ENCODE data around the gene RMRP.
A peak's percentile ranks its signal among the peaks of the same experiment; 100 is the strongest.
"Not testable (repeated sequence)": the region's sequence is repeated elsewhere in the genome, so short reads cannot be mapped to it uniquely, and the experiment has no call there.

The RMRP gene

DNA sequence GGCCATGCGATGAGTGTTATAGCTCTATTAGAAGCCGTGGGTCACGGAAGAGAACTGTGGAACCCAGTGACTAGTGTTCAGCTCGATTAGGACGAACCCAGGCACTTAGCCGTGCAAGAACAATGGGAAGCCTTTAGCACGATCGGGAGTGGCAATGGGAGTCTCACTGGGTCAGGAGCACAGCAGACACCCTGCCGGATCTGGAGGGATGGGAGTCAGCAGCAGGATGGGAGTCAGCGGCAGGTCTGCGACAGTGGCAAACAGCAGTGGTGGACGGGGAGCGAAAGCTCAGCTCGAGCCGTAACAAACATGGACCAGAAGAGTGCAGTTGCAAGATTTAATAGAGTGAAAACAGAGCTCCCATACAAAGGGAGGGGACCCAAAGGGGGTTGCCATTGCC, 17.4 kb downstream of the RMRP start:
- not testable (repeated sequence) for DNase-seq

DNA sequence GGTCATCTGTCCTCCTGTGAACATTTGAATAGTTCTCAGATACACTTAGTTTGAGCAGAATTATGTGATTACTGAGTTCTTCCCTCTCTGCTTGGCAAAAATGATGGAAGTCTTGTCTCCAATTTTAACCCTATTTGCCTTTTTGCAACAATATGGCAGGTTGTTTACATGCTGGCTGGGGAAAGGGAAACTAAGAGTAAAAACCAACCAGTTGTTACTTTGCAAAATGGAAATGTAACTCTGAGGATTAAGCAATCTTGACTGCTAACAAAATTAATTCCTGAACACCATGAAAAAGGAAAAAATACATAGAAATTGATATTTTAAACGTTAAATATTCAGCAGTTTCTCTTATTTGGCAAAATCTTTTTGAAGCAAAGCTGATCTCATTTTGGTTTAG, 18.2 kb downstream of the RMRP start:
- DNase-seq = no peak

DNA sequence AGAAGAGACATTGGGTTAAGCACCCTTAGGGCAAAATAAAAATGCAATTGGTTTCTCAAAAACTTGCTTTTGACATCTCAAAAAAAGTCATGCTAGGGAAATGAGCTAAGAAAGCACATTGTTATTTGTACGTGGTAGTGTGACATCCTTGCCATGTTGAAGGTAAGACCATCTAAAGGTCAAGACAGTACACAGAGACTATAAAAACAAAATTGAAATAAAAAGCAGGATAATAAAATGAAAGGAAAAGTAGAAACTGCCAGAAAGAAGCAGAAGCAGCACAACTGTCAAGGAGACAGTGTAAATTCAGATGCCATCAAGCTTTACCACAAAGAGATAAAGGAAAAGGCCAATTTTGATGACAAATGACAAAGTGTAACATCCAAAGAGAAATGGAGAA, 18.6 kb downstream of the RMRP start:
- not testable (repeated sequence) for DNase-seq

DNA sequence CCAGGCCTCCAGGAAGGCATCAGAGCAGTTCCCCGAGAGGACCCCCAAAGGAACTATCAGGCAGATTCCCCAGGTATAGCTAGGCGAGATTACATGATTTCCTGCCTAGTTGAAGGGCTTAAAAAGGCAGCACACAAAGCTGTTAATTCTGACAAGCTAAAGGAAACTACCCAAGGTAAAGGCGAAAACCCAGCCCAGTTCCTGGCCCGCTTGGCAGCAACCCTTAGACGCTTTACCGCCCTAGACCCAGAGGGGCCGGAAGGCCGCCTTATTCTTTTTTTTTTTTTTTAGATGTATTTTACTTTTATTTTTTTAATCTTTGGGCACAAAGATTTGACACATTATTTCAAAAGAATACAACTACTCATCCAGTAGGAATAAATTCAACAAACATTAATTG, 19.1 kb downstream of the RMRP start:
- not testable (repeated sequence) for DNase-seq

DNA sequence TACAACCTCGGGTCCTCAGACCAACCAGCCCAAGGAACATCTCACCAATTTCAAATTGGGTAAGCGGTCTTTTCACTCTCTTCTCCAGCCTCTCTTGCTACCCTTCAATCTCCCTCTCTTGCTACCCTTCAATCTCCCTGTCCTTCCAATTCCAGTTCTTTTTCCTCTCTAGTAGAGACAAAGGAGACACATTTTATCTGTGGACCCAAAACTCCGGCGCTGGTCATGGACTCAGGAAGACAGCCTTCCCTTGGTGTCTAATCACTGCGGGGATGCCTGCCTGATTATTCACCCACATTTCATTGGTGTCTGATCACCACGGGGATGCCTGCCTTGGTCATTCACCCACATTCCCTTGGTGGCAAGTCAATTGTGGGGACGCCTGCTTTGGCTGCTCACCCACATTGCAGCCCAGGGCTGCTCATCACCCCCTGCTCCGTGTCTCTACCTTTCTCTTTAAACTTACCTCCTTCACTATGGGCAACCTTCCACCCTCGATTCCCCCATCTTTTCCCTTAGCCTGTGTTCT, 20.3 kb downstream of the RMRP start:
- DNase-seq = not testable (repeated sequence)

DNA sequence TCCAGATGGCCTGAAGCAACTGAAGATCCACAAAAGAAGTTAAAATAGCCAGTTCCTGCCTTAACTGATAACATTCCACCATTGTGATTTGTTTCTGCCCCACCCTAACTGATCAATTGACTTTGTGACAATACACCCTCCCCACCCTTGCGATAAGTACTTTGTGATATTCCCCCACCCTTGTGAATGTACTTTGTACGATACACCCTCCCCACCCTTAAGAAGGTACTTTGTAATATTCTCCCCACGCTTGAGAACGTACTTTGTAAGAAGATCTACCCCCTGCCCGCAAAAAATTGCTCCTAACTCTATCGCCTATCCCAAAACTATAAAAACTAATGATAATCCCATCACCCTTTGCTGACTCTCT, 21.0 kb downstream of the RMRP start:
- DNase-seq = not testable (repeated sequence)

DNA sequence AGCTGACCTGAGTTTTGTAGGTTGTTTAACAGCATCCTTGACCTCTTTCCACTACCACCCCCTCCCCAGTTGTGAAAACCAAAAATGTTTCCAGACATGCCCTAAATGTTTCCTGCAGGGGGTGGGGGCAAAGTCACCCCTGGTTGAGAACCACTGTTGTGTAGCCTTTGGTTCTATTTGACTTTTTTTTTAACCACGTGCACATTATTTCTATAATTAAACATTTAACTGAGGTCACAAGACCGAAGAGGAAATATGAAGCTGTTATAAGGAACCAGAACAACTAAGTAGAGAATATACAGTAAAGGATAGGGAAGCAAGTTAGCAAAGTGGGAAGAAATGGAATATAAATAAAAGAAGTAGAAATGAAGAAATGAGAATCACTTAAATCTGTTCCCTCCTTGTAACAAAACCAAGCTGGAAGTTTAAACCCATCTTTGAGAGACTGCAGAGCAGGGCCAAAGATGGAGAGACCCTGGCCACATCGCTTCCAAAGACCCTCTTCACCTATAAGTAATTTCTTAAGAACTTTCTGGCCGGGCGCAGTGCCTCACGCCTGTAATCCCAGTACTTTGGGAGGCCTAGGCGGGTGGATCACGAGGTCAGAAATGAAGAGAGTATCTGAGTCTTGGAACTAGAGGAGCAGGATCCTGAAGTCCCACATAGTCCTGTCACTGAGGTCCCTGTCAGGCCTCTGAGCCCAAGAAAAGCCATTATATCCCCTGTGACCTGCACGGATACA, 21.5 kb downstream of the RMRP start:
- DNase-seq = no peak

DNA sequence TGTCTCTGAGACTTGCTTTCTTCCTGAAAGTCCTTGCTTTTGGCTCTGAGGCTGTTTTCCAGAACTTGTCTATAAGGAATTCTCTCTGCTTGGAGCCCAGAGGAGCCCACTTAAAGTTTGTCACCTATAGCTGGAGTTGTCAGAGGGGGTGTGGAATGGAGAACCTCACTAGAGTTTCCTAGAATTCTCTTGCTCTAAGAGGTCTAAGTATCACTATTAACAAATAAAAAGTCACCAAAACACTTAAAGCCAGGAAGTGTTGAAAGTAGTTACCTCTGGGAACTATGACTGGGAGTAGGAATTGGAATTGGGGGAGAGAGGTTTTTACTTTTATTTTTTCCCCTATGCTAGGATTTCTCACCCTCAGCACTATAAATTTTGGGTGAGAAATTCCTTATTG, 22.1 kb downstream of the RMRP start:
- DNase-seq = no peak

DNA sequence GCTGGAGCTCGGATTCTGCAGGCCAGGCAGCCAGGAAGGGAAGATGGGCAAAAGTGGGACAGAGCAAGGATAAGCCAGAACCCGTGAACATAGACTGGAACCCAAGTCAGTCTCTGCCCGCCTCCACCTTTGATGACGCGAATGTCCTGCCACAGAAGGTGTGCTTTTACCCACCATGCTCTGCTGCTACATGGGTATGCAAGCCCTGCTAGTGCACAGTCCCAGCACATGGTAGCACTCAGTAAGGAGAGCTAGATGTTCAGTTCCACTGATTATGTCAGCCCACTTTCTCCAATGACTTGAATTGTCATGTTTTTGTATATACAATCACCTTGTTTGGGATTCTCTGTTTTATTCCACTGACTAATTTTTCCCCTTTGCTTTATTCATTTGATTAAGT, 28.2 kb downstream of the RMRP start:
- DNase-seq = no peak

DNA sequence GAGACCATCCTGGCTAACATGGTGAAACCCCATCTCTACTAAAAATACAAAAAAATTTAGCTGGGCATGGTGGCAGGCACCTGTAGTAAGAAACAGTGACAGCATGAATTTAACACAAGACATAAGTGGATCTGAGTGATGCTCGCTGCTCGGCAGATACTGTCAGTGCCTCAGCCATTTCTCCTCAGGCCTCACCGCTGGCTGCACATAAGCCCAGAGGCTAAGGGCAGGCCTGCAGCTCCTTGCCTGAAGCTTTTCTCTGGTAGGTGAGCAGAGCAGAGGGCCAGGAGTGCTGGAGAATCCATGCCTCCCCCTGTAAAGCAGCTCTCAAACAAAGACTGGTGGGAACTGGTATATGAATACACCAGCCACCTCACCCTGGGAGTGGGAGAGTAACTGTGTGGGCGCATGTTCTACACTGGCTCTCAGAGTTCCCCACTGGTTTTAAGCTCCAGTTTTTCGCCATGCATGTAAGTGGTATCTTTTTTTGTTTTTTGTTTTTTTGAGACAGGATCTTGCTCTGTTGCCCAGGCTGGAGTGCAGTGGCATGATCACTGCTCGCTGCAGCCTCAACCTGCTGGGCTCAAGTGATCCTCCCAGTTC, 29.3 kb downstream of the RMRP start:
- no peak for DNase-seq

DNA sequence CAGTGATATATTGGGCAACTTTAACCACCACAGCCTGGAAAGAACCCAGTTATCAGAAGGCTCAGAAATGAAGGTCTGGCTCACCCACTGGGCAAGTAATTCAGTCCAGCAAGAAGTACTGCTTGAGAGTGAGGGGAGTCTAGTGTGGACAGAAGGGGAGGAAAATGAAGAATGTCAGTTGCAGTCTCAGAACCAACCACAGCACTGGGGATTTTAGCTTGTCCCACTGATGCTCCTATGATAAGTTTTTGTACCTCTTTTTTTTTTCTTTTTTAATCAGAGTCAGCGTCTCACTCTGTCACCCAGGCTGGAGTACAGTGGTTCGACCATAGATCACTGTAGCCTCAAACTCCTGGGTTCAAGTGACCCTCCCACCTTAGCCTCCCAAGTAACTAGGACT, 30.2 kb downstream of the RMRP start:
- no peak for DNase-seq

DNA sequence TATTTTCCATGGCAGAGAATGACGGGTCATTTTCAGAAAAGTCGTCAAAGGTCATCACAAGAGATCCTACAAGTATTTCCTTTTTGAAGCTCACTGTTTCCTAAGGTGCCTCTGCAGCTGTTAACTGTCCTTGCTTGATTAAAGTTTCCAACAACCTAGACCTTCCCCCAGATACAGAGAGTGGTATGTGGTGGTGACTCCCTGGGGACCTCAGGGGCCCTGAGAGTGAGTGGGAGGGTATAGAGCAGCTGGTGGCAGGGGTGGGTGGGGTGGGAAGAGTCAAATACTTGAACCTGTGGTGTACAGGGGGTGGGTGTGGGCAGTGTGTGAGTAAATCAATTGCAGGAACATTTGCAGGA, 38.0 kb downstream of the RMRP start:
- peak; percentile 6 for DNase-seq

DNA sequence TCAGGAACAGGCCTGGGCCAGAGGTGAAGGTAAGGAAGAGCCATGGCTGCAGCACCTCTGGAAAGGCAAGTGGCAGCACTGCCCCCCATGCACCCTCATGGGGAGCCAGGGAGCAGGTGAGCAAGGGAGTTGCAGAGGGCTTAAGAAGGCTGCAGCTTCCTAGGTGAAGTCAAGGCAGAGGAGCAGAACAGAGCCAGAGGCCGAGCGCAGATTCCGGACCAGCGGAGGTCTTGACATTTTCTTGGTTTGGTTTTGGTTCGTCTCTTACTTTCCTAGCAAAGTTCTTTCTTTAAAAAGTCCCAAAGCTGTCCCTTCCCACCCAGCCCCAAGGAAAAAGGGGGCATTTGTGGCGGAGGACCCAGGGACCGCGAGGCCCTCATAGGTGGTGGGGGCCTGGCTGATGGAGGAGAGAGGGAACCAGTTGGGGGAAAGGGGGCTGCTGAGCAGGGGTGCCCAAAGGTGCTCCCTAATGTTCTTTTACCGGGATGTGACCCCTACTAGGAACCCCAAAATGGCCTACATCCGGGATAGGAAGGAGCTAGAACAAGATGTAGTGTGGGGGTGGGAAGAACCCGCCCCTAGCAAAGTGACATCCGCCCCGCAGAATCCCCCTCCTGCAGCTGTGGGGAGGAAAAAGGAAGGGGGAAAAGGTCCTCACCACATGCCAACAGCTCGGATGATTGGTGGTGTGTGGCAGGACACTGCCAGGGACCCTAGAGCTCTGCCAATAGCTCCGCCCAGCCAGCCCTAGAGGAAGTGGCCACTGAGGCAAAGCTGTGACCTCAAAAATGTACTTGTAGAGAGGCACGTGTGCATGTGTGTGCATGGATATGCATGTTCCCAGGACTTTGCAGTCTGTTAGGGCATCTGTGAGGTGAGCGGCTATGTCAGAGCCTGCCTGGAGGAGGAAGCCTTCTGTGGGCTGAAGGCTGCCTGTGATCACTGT, 38.7 kb downstream of the RMRP start:
- DNase-seq = no peak

DNA sequence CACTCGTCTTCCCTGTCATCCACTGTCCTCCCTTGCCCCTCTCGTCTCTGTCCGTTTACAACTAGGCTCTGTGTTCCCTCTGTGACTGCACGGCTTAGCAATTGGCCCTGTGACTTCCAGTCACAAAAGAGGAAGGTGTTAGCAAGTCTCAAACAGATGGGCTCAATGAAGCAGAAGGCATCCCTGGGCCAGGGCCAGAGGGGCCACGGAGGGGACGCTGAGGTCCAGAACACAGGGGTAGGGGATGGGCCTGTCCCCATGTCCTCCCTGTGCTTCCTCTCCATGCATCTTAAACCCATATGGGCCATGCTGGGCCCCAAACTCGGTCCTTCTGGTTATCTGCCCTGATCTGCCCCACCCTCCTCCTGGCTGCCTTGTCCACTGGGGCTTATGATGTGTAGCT, 39.5 kb downstream of the RMRP start, which contains the start of gene CD72:
CD72 (minus strand) TSS at position 89 of the 403 bp plus-strand sequence. CDS start 110 bp downstream, outside the sequence.
- DNase-seq = peak; percentile 11

DNA sequence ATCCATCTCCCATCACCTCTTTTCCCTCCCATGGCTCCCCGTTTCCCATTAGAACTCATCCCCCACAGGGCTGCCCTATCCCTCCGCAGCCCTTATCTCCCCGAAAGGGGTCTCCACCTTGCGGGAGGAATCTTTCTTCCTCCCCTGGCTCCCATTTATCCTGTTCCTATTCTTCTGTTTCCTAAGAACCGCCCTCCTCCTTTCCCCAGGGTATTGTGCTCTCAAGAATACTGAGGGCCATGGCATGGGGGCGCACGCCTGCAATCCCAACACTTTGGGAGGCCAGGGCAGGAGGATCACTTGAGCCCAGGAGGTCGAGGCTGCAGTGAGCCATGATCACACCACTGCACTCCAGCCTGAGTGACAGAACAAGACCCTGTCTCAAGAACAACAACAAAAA, 40.3 kb downstream of the RMRP start:
- DNase-seq = no peak

DNA sequence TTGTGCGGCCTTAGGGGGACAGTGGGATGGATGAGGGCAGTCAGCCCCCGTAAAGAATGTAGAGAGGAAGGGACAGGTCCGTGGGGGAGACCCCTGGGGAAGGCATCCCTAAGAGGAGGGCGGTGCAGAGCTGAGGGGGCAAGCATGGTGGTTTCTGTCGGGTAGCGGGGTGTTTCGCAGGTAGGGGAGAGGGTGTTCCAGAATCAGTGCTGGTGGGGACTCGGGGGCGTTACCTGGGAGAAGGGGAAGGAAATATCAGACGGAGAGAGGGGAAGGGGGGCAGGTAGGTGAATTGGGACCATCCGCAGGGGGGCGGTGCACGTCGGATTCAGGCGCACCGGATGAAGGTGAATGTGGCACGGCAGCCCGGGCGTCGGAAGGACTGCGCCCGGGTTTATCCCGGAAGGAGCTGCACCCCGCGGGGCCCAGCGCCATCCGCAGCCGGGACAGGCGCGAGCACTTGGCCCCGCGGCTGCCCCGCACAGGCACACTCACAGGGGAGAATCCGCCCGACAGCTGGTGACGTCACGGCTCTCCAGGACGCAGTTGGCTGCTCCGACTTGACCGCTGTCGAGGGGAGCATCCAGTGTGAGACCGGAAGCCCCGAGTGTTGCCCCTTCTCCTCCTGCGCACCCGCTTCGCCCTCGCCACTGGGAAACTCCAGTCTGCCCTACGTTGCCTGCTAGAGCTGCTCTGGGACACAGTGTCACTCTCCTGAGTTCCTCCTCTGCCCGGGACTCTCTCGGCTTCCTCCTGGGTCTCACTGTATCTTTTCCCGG, 40.9 kb downstream of the RMRP start:
- no peak for DNase-seq

DNA sequence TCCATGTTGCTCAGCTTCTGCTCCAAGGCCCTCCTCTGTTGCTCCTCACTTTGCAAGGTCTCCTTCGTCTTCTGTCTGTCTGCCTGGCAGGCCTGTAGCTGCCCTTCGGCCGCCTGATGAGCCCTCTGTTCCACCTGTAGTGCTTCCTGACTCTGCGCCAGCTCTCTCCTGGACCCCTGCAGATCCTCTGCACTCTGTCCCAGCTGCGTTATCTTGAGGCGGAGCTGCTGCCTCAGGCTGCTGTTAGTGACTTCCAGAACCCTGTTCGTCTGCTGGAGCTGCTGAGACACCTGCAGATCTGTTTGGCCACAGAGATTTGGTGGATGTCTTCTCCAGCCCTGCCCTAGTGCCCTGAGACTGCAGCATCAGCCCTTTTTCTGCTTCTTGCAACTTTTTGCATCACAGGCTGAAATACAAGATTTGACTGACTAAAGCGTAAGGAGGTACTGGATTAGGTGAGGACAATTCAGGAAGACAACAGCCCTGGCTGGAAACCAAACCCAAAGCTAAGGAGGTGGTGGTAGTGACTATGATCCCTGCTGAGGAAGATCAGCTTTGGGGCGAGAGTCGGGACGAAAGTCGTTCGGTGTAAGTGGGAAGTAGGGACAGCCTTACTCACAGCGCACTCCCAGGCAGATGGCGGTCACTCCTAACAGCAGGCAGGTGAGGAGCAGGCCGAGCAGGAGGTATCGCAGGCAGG, 41.7 kb downstream of the RMRP start:
- DNase-seq = no peak

DNA sequence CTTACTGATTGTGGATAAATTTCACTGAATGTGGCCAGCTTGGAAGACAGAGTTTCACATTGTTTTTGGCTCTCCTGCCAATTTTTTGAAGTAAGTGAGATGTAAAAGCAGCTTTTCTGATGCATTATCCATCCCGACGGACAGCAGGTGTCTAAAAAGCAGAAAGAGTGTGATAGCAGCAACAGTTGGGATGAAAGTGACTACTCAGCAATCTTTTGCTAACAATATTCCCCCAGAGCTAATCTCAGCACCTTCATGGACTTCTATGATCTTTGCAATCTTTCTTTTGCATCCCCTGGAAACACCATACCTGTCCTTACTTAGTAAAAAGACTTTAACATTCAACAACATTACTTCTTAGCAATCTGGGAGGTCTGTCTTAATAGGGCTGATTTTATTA, 45.0 kb downstream of the RMRP start:
- DNase-seq = no peak

DNA sequence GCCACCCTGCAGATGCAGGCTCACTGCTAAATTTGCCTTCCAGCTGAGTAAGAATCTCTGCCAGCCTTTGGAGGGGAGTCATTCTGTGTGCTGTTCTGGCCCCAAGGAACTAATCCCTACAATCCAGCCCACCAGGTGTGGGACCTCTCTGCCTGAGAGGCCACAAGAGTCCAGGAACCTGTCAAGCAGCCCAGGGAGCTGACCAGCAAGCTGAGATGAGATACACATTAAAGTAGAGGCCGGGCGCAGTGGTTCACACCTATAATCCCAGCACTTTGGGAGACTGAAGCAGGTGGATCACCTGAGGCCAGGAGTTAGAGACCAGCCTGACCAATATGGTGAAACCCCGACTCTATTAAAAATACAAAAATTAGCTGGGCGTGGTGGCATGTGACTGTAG, 45.8 kb downstream of the RMRP start:
- not testable (repeated sequence) for DNase-seq

DNA sequence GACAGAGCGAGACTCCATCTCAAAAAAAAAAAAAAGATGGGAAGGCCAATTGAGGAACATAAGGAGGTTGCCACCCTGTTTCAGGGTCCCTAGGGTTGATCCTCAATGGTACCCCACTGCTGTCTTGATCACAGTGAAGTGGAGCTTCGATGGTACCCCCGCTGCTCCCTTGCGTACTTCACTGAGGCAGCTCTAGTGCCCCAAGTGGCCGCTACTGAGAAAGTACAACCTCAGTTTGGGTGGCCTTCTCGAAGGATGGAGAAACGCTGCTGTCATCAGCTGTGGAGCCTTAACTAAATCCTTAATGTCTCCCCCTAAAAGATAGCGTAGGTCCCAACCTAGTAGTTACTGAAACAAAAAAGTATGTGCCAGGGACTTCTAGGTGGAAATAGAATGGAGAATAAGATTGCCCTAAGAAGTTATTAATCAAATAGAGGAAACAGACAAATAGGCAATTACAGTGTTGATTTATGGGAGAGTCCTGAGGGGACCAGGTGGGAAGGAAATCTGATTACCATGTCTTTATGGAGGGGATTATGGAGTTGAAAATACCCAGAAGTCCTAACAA, 46.5 kb downstream of the RMRP start:
- peak; percentile 9 for DNase-seq

DNA sequence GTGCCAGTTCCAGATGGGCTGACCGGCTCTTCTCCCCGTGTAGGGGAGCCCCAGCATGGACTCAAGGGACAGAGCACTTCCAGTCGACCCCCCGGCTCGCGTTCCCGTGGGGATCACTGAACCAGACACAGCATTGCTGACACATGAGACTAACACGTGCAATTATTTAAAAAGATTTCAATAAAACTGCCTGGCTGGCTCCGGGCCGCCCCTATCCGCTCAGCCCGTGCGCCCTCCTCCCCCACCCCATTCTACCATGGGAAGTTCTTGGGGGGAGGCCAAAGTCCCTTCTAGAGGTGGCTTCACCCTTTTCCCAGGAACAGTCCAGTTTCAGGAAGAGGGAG, 48.0 kb downstream of the RMRP start:
- DNase-seq = no peak
